OCI-LY1 (cell line): ENCODE data around the gene MRPL38.

ENCODE experiments used
- H2AFZ ChIP-seq: fragments of 200-600 bp; sonication (generic), shearing (Covaris generic); 2 replicates; pipeline ENCODE4 v1.6.0; 2014; ENCODE audit warnings: antibody characterized with exemption, mild to moderate bottlenecking, low read length
- H3F3A ChIP-seq: fragments of 200-600 bp; sonication (generic), shearing (Covaris generic); 2 replicates; pipeline ENCODE4 v1.6.0; 2014; ENCODE audit warnings: mild to moderate bottlenecking, antibody characterized with exemption, low read length, moderate library complexity; ENCODE audit not compliant: insufficient read depth
- H3K27ac ChIP-seq: fragments of 200-600 bp; sonication (generic); 2 replicates; pipeline ENCODE4 v1.5.1; 2014; ENCODE audit warnings: low read length, mixed run types, mild to moderate bottlenecking, low read depth; ENCODE audit not compliant: poor library complexity, severe bottlenecking
- H3K27me3 ChIP-seq: fragments of 200-600 bp; sonication (generic); 2 replicates; pipeline ENCODE4 v1.6.0; 2014; ENCODE audit warnings: antibody characterized with exemption, mild to moderate bottlenecking, low read length, moderate library complexity; ENCODE audit not compliant: insufficient read depth
- H3K36me3 ChIP-seq: fragments of 200-600 bp; sonication (generic); 2 replicates; pipeline ENCODE4 v1.6.1; 2014; ENCODE audit warnings: mild to moderate bottlenecking, antibody characterized with exemption, low read length, moderate library complexity, mixed read lengths; ENCODE audit not compliant: insufficient read depth
- H3K4me1 ChIP-seq: fragments of 200-600 bp; sonication (generic); 2 replicates; pipeline ENCODE4 v1.5.1; 2014; ENCODE audit warnings: mild to moderate bottlenecking, low read length, moderate library complexity; ENCODE audit not compliant: insufficient read depth, severe bottlenecking
- H3K4me2 ChIP-seq: fragments of 200-600 bp; sonication (generic), shearing (Covaris generic); 2 replicates; pipeline ENCODE4 v1.6.1; 2014; ENCODE audit warnings: low read length
- H3K4me3 ChIP-seq: fragments of 200-600 bp; sonication (generic); 2 replicates; pipeline ENCODE4 v1.5.1; 2014; ENCODE audit warnings: low read length, low read depth, mild to moderate bottlenecking, mixed read lengths; ENCODE audit not compliant: poor library complexity, severe bottlenecking
- H3K79me2 ChIP-seq: fragments of 200-600 bp; shearing (Covaris generic); 2 replicates; pipeline ENCODE4 v1.6.1; 2016; ENCODE audit warnings: mixed run types, low read length, mixed read lengths; ENCODE audit not compliant: insufficient read depth
- H3K9ac ChIP-seq: fragments of 200-600 bp; sonication (generic), shearing (Covaris generic); 2 replicates; pipeline ENCODE4 v1.6.1; 2014; ENCODE audit warnings: mild to moderate bottlenecking, low read length, mixed read lengths
- H3K9me2 ChIP-seq: fragments of 200-600 bp; sonication (generic), shearing (Covaris generic); 2 replicates; pipeline ENCODE4 v1.6.1; 2014; ENCODE audit warnings: low read depth, mild to moderate bottlenecking, low read length, mixed read lengths
- H3K9me3 ChIP-seq: fragments of 200-600 bp; shearing (Covaris generic); 2 replicates; pipeline ENCODE4 v1.6.1; 2014; ENCODE audit warnings: low read length, mixed read lengths
- H4K20me1 ChIP-seq: fragments of 200-600 bp; sonication (generic), shearing (Covaris generic); 2 replicates; pipeline ENCODE4 v1.6.0; 2016; ENCODE audit warnings: mild to moderate bottlenecking, low read length; ENCODE audit not compliant: insufficient read depth
- EZH2 ChIP-seq: fragments of 200-600 bp; sonication (generic), shearing (Covaris generic); IDR thresholded peaks from 2 replicates; pipeline ENCODE4 v1.8.0; 2017; ENCODE audit warnings: borderline replicate concordance, mixed run types, mild to moderate bottlenecking, antibody characterized with exemption, low read length, moderate library complexity, mixed read lengths
- TF ChIP-seq, protein P1 (sequence below): fragments of 200-600 bp; sonication (generic), shearing (Covaris generic); IDR thresholded peaks from 2 replicates; pipeline ENCODE4 v1.5.1; 2017; ENCODE audit warnings: mild to moderate bottlenecking, antibody characterized with exemption, low read length, moderate library complexity, mixed read lengths

The MRPL38 gene

DNA sequence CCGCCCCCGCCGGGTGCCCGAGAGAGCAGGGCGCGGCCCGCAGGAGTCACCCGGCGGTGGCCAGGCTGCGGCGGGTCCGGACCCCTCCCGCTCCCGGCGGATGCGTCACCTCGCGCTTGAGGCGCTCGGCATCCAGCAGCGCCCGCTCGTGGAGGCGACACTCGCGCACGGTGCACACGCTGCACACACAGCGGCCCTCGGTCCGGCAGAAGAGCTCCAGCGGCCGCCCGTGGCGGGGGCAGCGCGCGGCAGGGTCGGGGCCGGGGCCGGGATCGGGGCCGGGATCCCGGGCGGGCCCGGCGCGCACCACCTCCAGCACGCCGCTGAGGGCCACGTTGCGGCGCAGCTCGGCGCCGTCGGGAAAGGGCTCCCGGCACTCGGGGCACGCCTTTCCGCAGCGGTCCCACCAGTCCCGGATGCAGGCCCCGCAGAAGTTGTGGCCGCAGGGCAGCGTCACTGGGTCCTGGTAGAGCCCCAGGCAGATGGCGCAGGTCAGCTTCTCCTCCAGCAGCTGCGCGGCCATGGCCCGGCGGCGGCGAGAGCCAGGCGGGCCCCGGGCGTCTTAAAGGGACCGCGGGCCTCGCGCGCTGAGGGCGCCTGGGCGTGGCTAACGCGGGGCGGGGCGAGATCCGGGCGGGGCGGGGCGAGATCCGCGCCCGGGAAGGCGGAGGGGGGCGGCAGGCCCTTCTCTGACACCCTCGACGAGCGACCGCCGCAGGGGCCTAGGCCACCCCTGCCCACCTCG is 8.1 kb downstream of the MRPL38 start, which contains the start of gene TRIM65:
Gene TRIM65, minus strand, starts transcription at position 537 of the 745 bp plus-strand sequence. Its CDS starts 14 bp downstream, at position 523.
- peaks cover 29% of the 10 kb centered on the region for H3K36me3 ChIP-seq
- TF ChIP-seq, protein P1, sequence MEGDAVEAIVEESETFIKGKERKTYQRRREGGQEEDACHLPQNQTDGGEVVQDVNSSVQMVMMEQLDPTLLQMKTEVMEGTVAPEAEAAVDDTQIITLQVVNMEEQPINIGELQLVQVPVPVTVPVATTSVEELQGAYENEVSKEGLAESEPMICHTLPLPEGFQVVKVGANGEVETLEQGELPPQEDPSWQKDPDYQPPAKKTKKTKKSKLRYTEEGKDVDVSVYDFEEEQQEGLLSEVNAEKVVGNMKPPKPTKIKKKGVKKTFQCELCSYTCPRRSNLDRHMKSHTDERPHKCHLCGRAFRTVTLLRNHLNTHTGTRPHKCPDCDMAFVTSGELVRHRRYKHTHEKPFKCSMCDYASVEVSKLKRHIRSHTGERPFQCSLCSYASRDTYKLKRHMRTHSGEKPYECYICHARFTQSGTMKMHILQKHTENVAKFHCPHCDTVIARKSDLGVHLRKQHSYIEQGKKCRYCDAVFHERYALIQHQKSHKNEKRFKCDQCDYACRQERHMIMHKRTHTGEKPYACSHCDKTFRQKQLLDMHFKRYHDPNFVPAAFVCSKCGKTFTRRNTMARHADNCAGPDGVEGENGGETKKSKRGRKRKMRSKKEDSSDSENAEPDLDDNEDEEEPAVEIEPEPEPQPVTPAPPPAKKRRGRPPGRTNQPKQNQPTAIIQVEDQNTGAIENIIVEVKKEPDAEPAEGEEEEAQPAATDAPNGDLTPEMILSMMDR = peak; percentile 19; the same call in 1 of the 2 replicates
- TF ChIP-seq EZH2 = no peak
- H3K9ac ChIP-seq = peak within 1 kb of the TSS; percentile 77
- H3K9me2 ChIP-seq = no peaks in the 10 kb centered on the region
- H3K27me3 ChIP-seq = no peaks in the 10 kb centered on the region
- peak within 1 kb of the TSS; percentile 80 for H3K4me3 ChIP-seq
- H3K27ac ChIP-seq = peak within 1 kb of the TSS; percentile 33
- H3F3A ChIP-seq = no peaks in the 10 kb centered on the region
- H2AFZ ChIP-seq = no peak within 1 kb of the TSS
- no peaks in the 10 kb centered on the region for H3K9me3 ChIP-seq
- no peaks in the 10 kb centered on the region for H4K20me1 ChIP-seq
- no peaks in the 10 kb centered on the region for H3K79me2 ChIP-seq
- H3K4me2 ChIP-seq = peak within 1 kb of the TSS; percentile 79
- H3K4me1 ChIP-seq = peaks cover 24% of the 10 kb centered on the region

DNA sequence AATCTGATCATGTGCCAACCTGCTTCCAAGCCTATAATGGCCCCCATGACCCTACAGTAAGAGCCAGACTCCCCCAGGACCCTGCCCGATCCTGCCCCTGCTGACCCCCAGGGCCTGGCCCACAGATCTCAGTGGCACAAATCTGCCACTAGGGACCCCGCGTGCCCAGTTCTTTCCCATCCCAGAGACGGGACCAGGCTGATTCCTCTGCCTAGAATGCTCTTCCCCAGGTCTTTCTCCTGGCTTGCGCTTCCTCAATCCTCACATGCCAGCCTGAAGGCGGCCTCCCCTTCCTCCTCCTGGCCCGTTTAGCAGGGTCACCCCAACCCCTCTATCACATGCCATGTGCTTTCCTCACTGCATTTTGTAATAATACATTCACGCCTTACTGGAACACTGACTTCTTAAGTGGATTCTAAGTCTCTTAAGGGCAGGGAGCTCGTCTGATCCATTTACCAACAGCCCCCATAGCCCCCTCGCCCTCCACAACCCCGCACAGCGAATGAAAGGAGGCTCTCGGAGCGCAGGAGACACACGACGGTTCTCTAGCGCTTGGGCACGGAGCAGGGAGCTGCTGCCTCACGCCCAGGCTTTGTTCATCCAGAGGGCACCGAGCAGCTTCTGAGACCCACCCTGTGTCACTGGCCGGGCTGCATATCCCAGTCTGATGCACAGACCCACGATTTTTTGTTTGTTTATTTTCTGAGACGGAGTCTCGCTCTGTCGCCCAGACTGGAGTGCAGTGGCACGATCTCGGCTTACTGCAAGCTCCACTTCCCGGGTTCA is 9.1 kb downstream of the MRPL38 start:
- no peaks in the 10 kb centered on the region for H4K20me1 ChIP-seq
- H3K4me2 ChIP-seq = peak overlapping the region; percentile 79
- no peaks in the 10 kb centered on the region for H3K27me3 ChIP-seq
- no peaks in the 10 kb centered on the region for H3K9me2 ChIP-seq
- peak overlapping the region; percentile 21 for H3K27ac ChIP-seq
- no peaks in the 10 kb centered on the region for H3F3A ChIP-seq
- H2AFZ ChIP-seq = no peak overlapping the region
- H3K9ac ChIP-seq = peak overlapping the region; percentile 77
- TF ChIP-seq, protein P1 = peak; percentile 49; the same call in 1 of the 2 replicates
- no peak for TF ChIP-seq EZH2
- H3K36me3 ChIP-seq = peaks cover 28% of the 10 kb centered on the region; the same call in 1 of the 2 replicates
- H3K9me3 ChIP-seq = no peaks in the 10 kb centered on the region
- no peaks in the 10 kb centered on the region for H3K79me2 ChIP-seq
- H3K4me1 ChIP-seq = peaks cover 24% of the 10 kb centered on the region
- H3K4me3 ChIP-seq = peak overlapping the region; percentile 80

DNA sequence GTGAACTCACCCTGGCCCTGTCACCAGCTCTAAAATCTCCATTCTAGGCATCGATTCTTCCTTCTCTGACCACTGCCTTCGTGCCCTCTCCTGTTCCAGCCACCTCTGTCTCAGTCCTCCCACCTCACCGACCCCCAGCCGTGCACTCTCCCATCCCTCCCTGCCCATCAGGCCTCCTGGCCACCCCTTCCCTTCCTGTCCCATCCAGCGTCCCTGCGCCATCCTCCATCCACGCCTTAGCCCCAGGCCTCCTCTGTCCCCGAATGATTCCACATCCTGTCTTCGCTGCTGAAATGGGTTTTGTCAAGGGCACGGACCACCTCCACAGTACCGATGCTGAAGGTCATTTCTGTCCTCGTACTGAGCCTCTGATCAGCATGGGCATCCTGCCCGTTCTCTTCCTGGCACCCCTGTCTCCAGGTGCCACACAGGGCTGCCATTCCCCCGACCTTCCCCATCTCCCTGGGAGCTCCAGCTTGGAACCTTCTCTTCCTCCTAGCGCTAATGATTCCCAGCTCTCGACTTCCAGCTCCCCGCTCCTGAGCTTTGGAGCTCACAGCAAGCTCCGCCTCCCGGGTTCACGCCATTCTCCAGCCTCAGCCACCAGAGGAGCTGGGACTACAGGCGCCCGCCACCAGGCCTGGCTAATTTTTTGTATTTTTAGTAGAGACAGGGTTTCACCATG is 10.5 kb downstream of the MRPL38 start:
- no peak overlapping the region for H3K9ac ChIP-seq
- no peaks in the 10 kb centered on the region for H3K9me3 ChIP-seq
- H3K36me3 ChIP-seq = peaks cover 19% of the 10 kb centered on the region; the same call in 1 of the 2 replicates
- peaks cover 24% of the 10 kb centered on the region for H3K4me1 ChIP-seq
- H3K27me3 ChIP-seq = no peaks in the 10 kb centered on the region
- no peak overlapping the region for H3K4me3 ChIP-seq
- H3K4me2 ChIP-seq = no peak overlapping the region
- H3F3A ChIP-seq = no peaks in the 10 kb centered on the region
- no peak overlapping the region for H2AFZ ChIP-seq
- H3K9me2 ChIP-seq = no peaks in the 10 kb centered on the region
- H3K79me2 ChIP-seq = no peaks in the 10 kb centered on the region
- no peaks in the 10 kb centered on the region for H4K20me1 ChIP-seq
- no peak overlapping the region for H3K27ac ChIP-seq
- TF ChIP-seq, protein P1 = no peak
- no peak for TF ChIP-seq EZH2
